Measurements from ENCODE around the gene TMTC1.
"Not testable (repeated sequence)": the region's sequence is repeated elsewhere in the genome, so short reads cannot be mapped to it uniquely, and the experiment has no call there.

TMTC1 gene

GRCh38 chr12:29562110-29562804 is 221.5 kb downstream of the TMTC1 start:
- no peak for DNase-seq

- no peak for DNase-seq
Observed at GRCh38 chr12:29561664-29562071, 222.1 kb downstream of the TMTC1 start.

GRCh38 chr12:29559198-29559597 is 224.5 kb downstream of the TMTC1 start:
- no peak for DNase-seq

GRCh38 chr12:29556363-29556762 is 227.4 kb downstream of the TMTC1 start:
- no peak for DNase-seq

GRCh38 chr12:29555451-29555850 is 228.3 kb downstream of the TMTC1 start:
- not testable (repeated sequence) for DNase-seq

GRCh38 chr12:29552994-29553748 is 230.6 kb downstream of the TMTC1 start:
- no peak for DNase-seq

- peak; percentile 52 for DNase-seq
Observed at GRCh38 chr12:29552324-29552927, 231.3 kb downstream of the TMTC1 start.

- DNase-seq, result no peak
Observed at GRCh38 chr12:29551812-29552211, 231.9 kb downstream of the TMTC1 start.

- DNase-seq, result no peak
Observed at GRCh38 chr12:29547864-29548263, 235.9 kb downstream of the TMTC1 start.

- no peak for DNase-seq
Observed at GRCh38 chr12:29547151-29547632, 236.6 kb downstream of the TMTC1 start.

GRCh38 chr12:29546000-29546399 is 237.7 kb downstream of the TMTC1 start:
- DNase-seq, result no peak

- no peak for DNase-seq
Observed at GRCh38 chr12:29545102-29545467, 238.7 kb downstream of the TMTC1 start.

- no peak for DNase-seq
Observed at GRCh38 chr12:29544428-29545101, 239.2 kb downstream of the TMTC1 start.

GRCh38 chr12:29543036-29543435 is 240.7 kb downstream of the TMTC1 start:
- DNase-seq, result no peak

- DNase-seq, result no peak
Observed at GRCh38 chr12:29537298-29537697, 246.4 kb downstream of the TMTC1 start.

- DNase-seq, result no peak
Observed at GRCh38 chr12:29534935-29535334, 248.8 kb downstream of the TMTC1 start.

GRCh38 chr12:29533815-29534489 is 249.8 kb downstream of the TMTC1 start:
- DNase-seq, result no peak

GRCh38 chr12:29531471-29531870 is 252.3 kb downstream of the TMTC1 start:
- no peak for DNase-seq

GRCh38 chr12:29530436-29530835 is 253.3 kb downstream of the TMTC1 start:
- no peak for DNase-seq

- DNase-seq, result no peak
Observed at GRCh38 chr12:29528161-29528560, 255.6 kb downstream of the TMTC1 start.

GRCh38 chr12:29521951-29522350 is 261.8 kb downstream of the TMTC1 start:
- no peak for DNase-seq

- DNase-seq, result peak; percentile 24
Observed at GRCh38 chr12:29519585-29520182, 264.1 kb downstream of the TMTC1 start.
